ENCODE measurements around the gene GLI2. TPM values are rescaled to one million over a fixed set of nuclear protein-coding genes. Genes with fewer than 3 reads are reported as not detected.

Gene GLI2
- total and polyA plus RNA-seq, 4 experiments from 2014 or later = not detected

- H3K27ac ChIP-seq (ENCODE audit: low read depth, low read length) = no peak overlapping the region
- intact Hi-C loops (cut with micrococcal nuclease) = no loop called here
- CTCF ChIA-PET (ENCODE audit: partially characterized antibody) = no interaction called here
Measured at GRCh38 chr2:120732506-120733237, 3.0 kb upstream of the GLI2 start.

GRCh38 chr2:120733238-120733932 is 2.3 kb upstream of the GLI2 start:
- no peaks in the 10 kb centered on the region for H3K27me3 ChIP-seq (ENCODE audit: insufficient read depth, low read length)
- Mint-ChIP-seq H3K4me1 (peaks cover 0 to 13% (median 5%) of the 10 kb centered on the region in 4 donors), H3K4me3 (no peak overlapping the region), H3K9me3 (peaks cover 0 to 8% (median 0%) of the 10 kb centered on the region in 8 donors), H3K36me3 (no peaks in the 10 kb centered on the region), H3K27ac (no peak overlapping the region), H3K27me3 (peaks cover 26 to 31% of the 10 kb centered on the region in 2 donors)
- intact Hi-C loops (cut with micrococcal nuclease) = no loop called here
- ChIA-PET POLR2A (ENCODE audit: partially characterized antibody) (no interaction called here), CTCF (ENCODE audit: partially characterized antibody) (no interaction called here)
- H3K4me1 ChIP-seq (ENCODE audit: insufficient read depth, low read length) = no peaks in the 10 kb centered on the region
- no peaks in the 10 kb centered on the region for H3K9me3 ChIP-seq (ENCODE audit: control insufficient read depth in 1 of 2, low read length in 2 of 2)
- no peak overlapping the region for H3K27ac ChIP-seq (ENCODE audit: low read depth, low read length)
- no peak for DNase-seq
- H3K4me3 ChIP-seq (ENCODE audit: low read length in 2 of 2) = no peak overlapping the region
- no peaks in the 10 kb centered on the region for H3K36me3 ChIP-seq (ENCODE audit: insufficient read depth, low read length)

More at GRCh38 chr2:120732506-120733237, 3.0 kb upstream of the GLI2 start:
- Mint-ChIP-seq H3K36me3 (no peaks in the 10 kb centered on the region), H3K9me3 (peaks cover 0 to 8% (median 0%) of the 10 kb centered on the region in 8 donors), H3K4me1 (peaks cover 0 to 7% (median 1%) of the 10 kb centered on the region in 4 donors), H3K27me3 (peaks cover 20 to 25% of the 10 kb centered on the region in 2 donors), H3K27ac (no peak overlapping the region), H3K4me3 (no peak overlapping the region)
- no peaks in the 10 kb centered on the region for H3K9me3 ChIP-seq (ENCODE audit: control insufficient read depth in 1 of 2, low read length in 2 of 2)
- H3K27me3 ChIP-seq (ENCODE audit: insufficient read depth, low read length) = no peaks in the 10 kb centered on the region
- no peaks in the 10 kb centered on the region for H3K36me3 ChIP-seq (ENCODE audit: insufficient read depth, low read length)
- no peaks in the 10 kb centered on the region for H3K4me1 ChIP-seq (ENCODE audit: insufficient read depth, low read length)
- no peak overlapping the region for H3K4me3 ChIP-seq (ENCODE audit: low read length in 2 of 2)
- POLR2A ChIA-PET (ENCODE audit: partially characterized antibody) = no interaction called here
- DNase-seq = no peak

GRCh38 chr2:120734930-120735651 is 577 bp upstream of the GLI2 start:
- ChIA-PET POLR2A (ENCODE audit: partially characterized antibody) (no interaction called here), CTCF (ENCODE audit: partially characterized antibody) (no interaction called here)
- peaks cover 36 to 42% of the 10 kb centered on the region in 2 donors for H3K27me3 Mint-ChIP-seq
- H3K9me3 Mint-ChIP-seq = peaks cover 0 to 5% (median 0%) of the 10 kb centered on the region in 8 donors
- peaks cover 0 to 14% (median 6%) of the 10 kb centered on the region in 4 donors for H3K4me1 Mint-ChIP-seq
- DNase-seq = no peak
- Histone ChIP-seq H3K36me3 (ENCODE audit: insufficient read depth, low read length) (no peaks in the 10 kb centered on the region), H3K9me3 (ENCODE audit: control insufficient read depth in 1 of 2, low read length in 2 of 2) (no peaks in the 10 kb centered on the region), H3K4me3 (ENCODE audit: low read length in 2 of 2) (no peak overlapping the region), H3K27me3 (ENCODE audit: insufficient read depth, low read length) (peaks cover 12% of the 10 kb centered on the region), H3K4me1 (ENCODE audit: insufficient read depth, low read length) (no peaks in the 10 kb centered on the region), H3K27ac (ENCODE audit: low read depth, low read length) (no peak overlapping the region)
- no peak overlapping the region for H3K4me3 Mint-ChIP-seq
- no peak overlapping the region for H3K27ac Mint-ChIP-seq
- H3K36me3 Mint-ChIP-seq = no peaks in the 10 kb centered on the region
- intact Hi-C loops (cut with micrococcal nuclease) = no loop called here

GRCh38 chr2:120736202-120736623 is 545 bp downstream of the GLI2 start:
- no peak overlapping the region for H3K4me3 Mint-ChIP-seq
- no peaks in the 10 kb centered on the region for H3K4me1 ChIP-seq (ENCODE audit: insufficient read depth, low read length)
- peaks cover 45 to 49% of the 10 kb centered on the region in 2 donors for H3K27me3 Mint-ChIP-seq
- POLR2A ChIA-PET (ENCODE audit: partially characterized antibody) = no interaction called here
- H3K9me3 ChIP-seq (ENCODE audit: control insufficient read depth in 1 of 2, low read length in 2 of 2) = no peaks in the 10 kb centered on the region
- H3K36me3 Mint-ChIP-seq = no peaks in the 10 kb centered on the region
- no peak for DNase-seq
- intact Hi-C loops (cut with micrococcal nuclease) = no loop called here
- H3K4me3 ChIP-seq (ENCODE audit: low read length in 2 of 2) = no peak overlapping the region
- H3K27ac ChIP-seq (ENCODE audit: low read depth, low read length) = no peak overlapping the region
- CTCF ChIA-PET (ENCODE audit: partially characterized antibody) = no interaction called here
- H3K4me1 Mint-ChIP-seq = peaks cover 0 to 14% (median 6%) of the 10 kb centered on the region in 4 donors
- H3K36me3 ChIP-seq (ENCODE audit: insufficient read depth, low read length) = no peaks in the 10 kb centered on the region
- H3K9me3 Mint-ChIP-seq = peaks cover 0 to 5% (median 0%) of the 10 kb centered on the region in 8 donors
- peaks cover 21% of the 10 kb centered on the region for H3K27me3 ChIP-seq (ENCODE audit: insufficient read depth, low read length)
- no peak overlapping the region for H3K27ac Mint-ChIP-seq

- H3K9me3 ChIP-seq (ENCODE audit: control insufficient read depth in 1 of 2, low read length in 2 of 2) = no peaks in the 10 kb centered on the region
- no peak overlapping the region for H3K4me3 ChIP-seq (ENCODE audit: low read length in 2 of 2)
- H3K36me3 ChIP-seq (ENCODE audit: insufficient read depth, low read length) = no peaks in the 10 kb centered on the region
- H3K27ac ChIP-seq (ENCODE audit: low read depth, low read length) = no peak overlapping the region
- no peak for DNase-seq
- Mint-ChIP-seq H3K27me3 (peaks cover 44 to 51% of the 10 kb centered on the region in 2 donors), H3K4me1 (peaks cover 0 to 14% (median 6%) of the 10 kb centered on the region in 4 donors), H3K27ac (no peak overlapping the region), H3K4me3 (peak overlapping the region in 3 of 8 donors; percentile 17 to 45 (median 32)), H3K36me3 (no peaks in the 10 kb centered on the region), H3K9me3 (peaks cover 0 to 5% (median 0%) of the 10 kb centered on the region in 8 donors)
- H3K27me3 ChIP-seq (ENCODE audit: insufficient read depth, low read length) = peaks cover 21% of the 10 kb centered on the region
- CTCF ChIA-PET (ENCODE audit: partially characterized antibody) = no interaction called here
- H3K4me1 ChIP-seq (ENCODE audit: insufficient read depth, low read length) = no peaks in the 10 kb centered on the region
- intact Hi-C loops (cut with micrococcal nuclease) = no loop called here
- POLR2A ChIA-PET (ENCODE audit: partially characterized antibody) = no interaction called here
Measured at GRCh38 chr2:120736624-120737339, 1.1 kb downstream of the GLI2 start.

- Histone ChIP-seq H3K27ac (ENCODE audit: low read depth, low read length) (no peak overlapping the region), H3K4me1 (ENCODE audit: insufficient read depth, low read length) (no peaks in the 10 kb centered on the region), H3K9me3 (ENCODE audit: control insufficient read depth in 1 of 2, low read length in 2 of 2) (no peaks in the 10 kb centered on the region), H3K4me3 (ENCODE audit: low read length in 2 of 2) (no peak overlapping the region), H3K36me3 (ENCODE audit: insufficient read depth, low read length) (no peaks in the 10 kb centered on the region), H3K27me3 (ENCODE audit: insufficient read depth, low read length) (peaks cover 21% of the 10 kb centered on the region)
- H3K4me3 Mint-ChIP-seq = peak overlapping the region in 2 of 8 donors; percentile 17 to 35
- H3K27ac Mint-ChIP-seq = no peak overlapping the region
- peaks cover 45 to 55% of the 10 kb centered on the region in 2 donors for H3K27me3 Mint-ChIP-seq
- intact Hi-C loops (cut with micrococcal nuclease) = no loop called here
- no peaks in the 10 kb centered on the region for H3K36me3 Mint-ChIP-seq
- H3K9me3 Mint-ChIP-seq = peaks cover 0 to 5% (median 0%) of the 10 kb centered on the region in 8 donors
- ChIA-PET POLR2A (ENCODE audit: partially characterized antibody) (no interaction called here), CTCF (ENCODE audit: partially characterized antibody) (no interaction called here)
- DNase-seq = no peak
- H3K4me1 Mint-ChIP-seq = peaks cover 0 to 14% (median 6%) of the 10 kb centered on the region in 4 donors
Measured at GRCh38 chr2:120737340-120738101, 1.9 kb downstream of the GLI2 start.
